K562 (cell line): ENCODE results near the gene AP1M2. TPM values are rescaled to one million over a fixed set of nuclear protein-coding genes. Genes with fewer than 3 reads are reported as not detected.

Source experiments
- ELF4 ChIP-seq: fragments of 450-650 bp; formaldehyde crosslinking; IDR thresholded peaks from 2 replicates; pipeline ENCODE4 v1.4.0; 2022; ENCODE audit warnings: missing genetic modification characterization
- MCM3 ChIP-seq: fragments of 450-650 bp; IDR thresholded peaks from 2 replicates; pipeline ENCODE4 v1.6.1; 2016
- NFIX ChIP-seq: fragments of 250-450 bp; sonication (Bioruptor Pico); IDR thresholded peaks from 2 replicates; pipeline ENCODE4 v1.4.0; 2020; ENCODE audit warnings: low read depth, mild to moderate bottlenecking, moderate library complexity
- TGIF2 ChIP-seq: sonication (generic); formaldehyde crosslinking; IDR thresholded peaks from 2 replicates; pipeline ENCODE4 v1.8.1; 2022; ENCODE audit warnings: mild to moderate bottlenecking, missing genetic modification reagents, moderate library complexity
- ZNF140 ChIP-seq: fragments of 250-450 bp; sonication (Bioruptor Pico); IDR thresholded peaks from 2 replicates; pipeline ENCODE4 v1.8.0; 2021; ENCODE audit warnings: moderate library complexity, mild to moderate bottlenecking, inconsistent platforms
- ZNF354B ChIP-seq: fragments of 250-450 bp; sonication (Bioruptor Pico); IDR thresholded peaks from 2 replicates; pipeline ENCODE4 v1.4.0; 2020
- ZNF561 ChIP-seq: fragments of 450-650 bp; formaldehyde crosslinking; conservative IDR thresholded peaks from 2 replicates; pipeline ENCODE4 v1.4.0; 2020; ENCODE audit warnings: mild to moderate bottlenecking, moderate library complexity
- ZNF655 ChIP-seq: fragments of 250-450 bp; sonication (Bioruptor Pico); IDR thresholded peaks from 2 replicates; pipeline ENCODE4 v1.5.0; 2021
- ZSCAN32 ChIP-seq: fragments of 450-650 bp; formaldehyde crosslinking; IDR thresholded peaks from 2 replicates; pipeline ENCODE4 v1.4.0; 2020; ENCODE audit warnings: mild to moderate bottlenecking, moderate library complexity
- polyA plus RNA-seq, 8 experiments: library from polyadenylated mRNA; depleted of rRNA in 4 of 8; stranded (reverse) in 5 of 8; unstranded in 3 of 8; fragments of >200 nt; fragmentation: Nextera tagmentation in 2 of 8; fragmentation: Illumina TruSeq in 1 of 8; extraction: Ambion mirVana in 2 of 8; extraction: Trizol in 1 of 8; gene quantifications; 2 replicates each; pipeline versions ENCODE4 v1.2.1 to v1.2.3, GENCODE V29; 2011 to 2014; ENCODE audit warnings: inconsistent platforms in 1 of 8, missing spikeins in 1 of 8
- total RNA-seq, 7 experiments: library from RNA; depleted of rRNA in 6 of 7; stranded (reverse); fragments of >200 nt in 6 of 7; fragmentation: Illumina TruSeq in 2 of 7; extraction: Trizol in 2 of 7; gene quantifications; 2 replicates each; pipeline versions ENCODE4 v1.2.1 to v1.2.3, GENCODE V29; 2011 to 2021; ENCODE audit warnings: low replicate concordance in 1 of 7
- TF ChIP-seq, protein P1 (sequence below), 2 experiments: fragments of 450-650 bp in 1 of 2; sonication (generic) in 1 of 2; formaldehyde crosslinking in 1 of 2; IDR thresholded peaks; 2 replicates each; pipeline versions ENCODE4 v1.7.1 to v1.9.0; 2016 to 2022; ENCODE audit warnings: inconsistent platforms in 1 of 2, mild to moderate bottlenecking in 1 of 2, missing genetic modification reagents in 1 of 2
- TF ChIP-seq, protein P2 (sequence below): fragments of 250-450 bp; sonication (Bioruptor Pico); IDR thresholded peaks from 2 replicates; pipeline ENCODE4 v1.4.0; 2020
- TF ChIP-seq, protein P3 (sequence below): IDR thresholded peaks from 3 replicates; pipeline ENCODE4 v1.6.1; 2011; ENCODE audit warnings: borderline replicate concordance, mild to moderate bottlenecking, moderate library complexity; ENCODE audit not compliant: insufficient read length; ENCODE audit errors: extremely low read depth

Gene AP1M2
- total and polyA plus RNA-seq, 9 of the 15 experiments (the other 6 are each of a cell fraction or from before 2014, with no cell fraction given), result 0.33 to 1.4 (median 0.89) TPM; not detected in 1

DNA sequence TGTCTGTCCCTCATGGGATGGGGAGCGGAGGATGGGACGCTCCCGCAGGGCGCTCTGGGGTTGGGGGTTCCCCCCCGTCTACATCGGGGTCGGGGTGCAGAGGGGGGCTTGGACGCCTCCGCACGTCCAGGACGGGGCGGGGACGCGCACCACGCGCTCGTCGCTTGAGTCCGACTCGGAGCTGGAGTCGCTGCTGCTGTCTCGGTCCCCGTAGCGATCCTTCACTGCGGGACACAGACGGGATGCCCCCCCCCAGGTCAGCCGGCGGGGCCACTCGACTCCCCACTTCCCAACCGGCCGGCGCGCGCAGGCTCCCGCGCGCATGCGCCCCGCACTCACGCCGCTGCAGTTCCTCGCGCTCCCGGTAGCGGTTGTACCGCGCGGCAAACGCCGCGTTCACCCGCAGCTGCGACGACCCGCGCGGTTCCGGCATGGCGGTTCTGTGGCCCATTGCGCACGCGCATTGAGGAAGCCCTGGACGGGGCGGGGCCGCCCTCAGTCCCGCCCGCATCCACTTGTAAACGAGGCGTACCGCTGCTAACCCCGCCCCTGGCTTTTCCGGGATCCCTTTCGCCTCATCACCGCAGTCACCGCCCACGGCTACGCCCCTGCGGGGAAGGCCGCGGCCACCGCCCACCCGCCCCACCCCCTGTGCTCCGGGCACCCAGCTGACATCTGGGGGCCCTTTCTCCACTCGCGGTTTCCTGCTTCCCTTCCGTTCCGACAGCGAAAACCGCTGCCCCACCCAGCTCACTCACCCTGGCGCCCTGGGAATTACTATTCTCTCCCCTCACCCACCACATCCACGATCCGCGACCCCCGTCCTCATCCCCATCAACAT is 21.3 kb downstream of the AP1M2 start, which contains the start of gene KRI1 (continued):
- TF ChIP-seq ZNF561 (CRISPR knock-in tag) (no peak), ELF4 (CRISPR knock-in tag) (no peak), ZSCAN32 (no peak), ZNF140 (CRISPR knock-in tag) (no peak), NFIX (CRISPR knock-in tag) (no peak), MCM3 (no peak), ZNF354B (CRISPR knock-in tag) (no peak), ZNF655 (CRISPR knock-in tag) (no peak), TGIF2 (CRISPR knock-in tag) (no peak)
- TF ChIP-seq, protein P1, sequence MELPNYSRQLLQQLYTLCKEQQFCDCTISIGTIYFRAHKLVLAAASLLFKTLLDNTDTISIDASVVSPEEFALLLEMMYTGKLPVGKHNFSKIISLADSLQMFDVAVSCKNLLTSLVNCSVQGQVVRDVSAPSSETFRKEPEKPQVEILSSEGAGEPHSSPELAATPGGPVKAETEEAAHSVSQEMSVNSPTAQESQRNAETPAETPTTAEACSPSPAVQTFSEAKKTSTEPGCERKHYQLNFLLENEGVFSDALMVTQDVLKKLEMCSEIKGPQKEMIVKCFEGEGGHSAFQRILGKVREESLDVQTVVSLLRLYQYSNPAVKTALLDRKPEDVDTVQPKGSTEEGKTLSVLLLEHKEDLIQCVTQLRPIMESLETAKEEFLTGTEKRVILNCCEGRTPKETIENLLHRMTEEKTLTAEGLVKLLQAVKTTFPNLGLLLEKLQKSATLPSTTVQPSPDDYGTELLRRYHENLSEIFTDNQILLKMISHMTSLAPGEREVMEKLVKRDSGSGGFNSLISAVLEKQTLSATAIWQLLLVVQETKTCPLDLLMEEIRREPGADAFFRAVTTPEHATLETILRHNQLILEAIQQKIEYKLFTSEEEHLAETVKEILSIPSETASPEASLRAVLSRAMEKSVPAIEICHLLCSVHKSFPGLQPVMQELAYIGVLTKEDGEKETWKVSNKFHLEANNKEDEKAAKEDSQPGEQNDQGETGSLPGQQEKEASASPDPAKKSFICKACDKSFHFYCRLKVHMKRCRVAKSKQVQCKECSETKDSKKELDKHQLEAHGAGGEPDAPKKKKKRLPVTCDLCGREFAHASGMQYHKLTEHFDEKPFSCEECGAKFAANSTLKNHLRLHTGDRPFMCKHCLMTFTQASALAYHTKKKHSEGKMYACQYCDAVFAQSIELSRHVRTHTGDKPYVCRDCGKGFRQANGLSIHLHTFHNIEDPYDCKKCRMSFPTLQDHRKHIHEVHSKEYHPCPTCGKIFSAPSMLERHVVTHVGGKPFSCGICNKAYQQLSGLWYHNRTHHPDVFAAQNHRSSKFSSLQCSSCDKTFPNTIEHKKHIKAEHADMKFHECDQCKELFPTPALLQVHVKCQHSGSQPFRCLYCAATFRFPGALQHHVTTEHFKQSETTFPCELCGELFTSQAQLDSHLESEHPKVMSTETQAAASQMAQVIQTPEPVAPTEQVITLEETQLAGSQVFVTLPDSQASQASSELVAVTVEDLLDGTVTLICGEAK (IDR thresholded peaks at IDR 0.05), result no peak
- TF ChIP-seq, protein P1 (CRISPR knock-in tag; IDR thresholded peaks at IDR 0.05), result no peak
- TF ChIP-seq, protein P2, sequence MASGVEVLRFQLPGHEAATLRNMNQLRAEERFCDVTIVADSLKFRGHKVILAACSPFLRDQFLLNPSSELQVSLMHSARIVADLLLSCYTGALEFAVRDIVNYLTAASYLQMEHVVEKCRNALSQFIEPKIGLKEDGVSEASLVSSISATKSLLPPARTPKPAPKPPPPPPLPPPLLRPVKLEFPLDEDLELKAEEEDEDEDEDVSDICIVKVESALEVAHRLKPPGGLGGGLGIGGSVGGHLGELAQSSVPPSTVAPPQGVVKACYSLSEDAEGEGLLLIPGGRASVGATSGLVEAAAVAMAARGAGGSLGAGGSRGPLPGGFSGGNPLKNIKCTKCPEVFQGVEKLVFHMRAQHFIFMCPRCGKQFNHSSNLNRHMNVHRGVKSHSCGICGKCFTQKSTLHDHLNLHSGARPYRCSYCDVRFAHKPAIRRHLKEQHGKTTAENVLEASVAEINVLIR (CRISPR knock-in tag), result no peak
- TF ChIP-seq, protein P3, sequence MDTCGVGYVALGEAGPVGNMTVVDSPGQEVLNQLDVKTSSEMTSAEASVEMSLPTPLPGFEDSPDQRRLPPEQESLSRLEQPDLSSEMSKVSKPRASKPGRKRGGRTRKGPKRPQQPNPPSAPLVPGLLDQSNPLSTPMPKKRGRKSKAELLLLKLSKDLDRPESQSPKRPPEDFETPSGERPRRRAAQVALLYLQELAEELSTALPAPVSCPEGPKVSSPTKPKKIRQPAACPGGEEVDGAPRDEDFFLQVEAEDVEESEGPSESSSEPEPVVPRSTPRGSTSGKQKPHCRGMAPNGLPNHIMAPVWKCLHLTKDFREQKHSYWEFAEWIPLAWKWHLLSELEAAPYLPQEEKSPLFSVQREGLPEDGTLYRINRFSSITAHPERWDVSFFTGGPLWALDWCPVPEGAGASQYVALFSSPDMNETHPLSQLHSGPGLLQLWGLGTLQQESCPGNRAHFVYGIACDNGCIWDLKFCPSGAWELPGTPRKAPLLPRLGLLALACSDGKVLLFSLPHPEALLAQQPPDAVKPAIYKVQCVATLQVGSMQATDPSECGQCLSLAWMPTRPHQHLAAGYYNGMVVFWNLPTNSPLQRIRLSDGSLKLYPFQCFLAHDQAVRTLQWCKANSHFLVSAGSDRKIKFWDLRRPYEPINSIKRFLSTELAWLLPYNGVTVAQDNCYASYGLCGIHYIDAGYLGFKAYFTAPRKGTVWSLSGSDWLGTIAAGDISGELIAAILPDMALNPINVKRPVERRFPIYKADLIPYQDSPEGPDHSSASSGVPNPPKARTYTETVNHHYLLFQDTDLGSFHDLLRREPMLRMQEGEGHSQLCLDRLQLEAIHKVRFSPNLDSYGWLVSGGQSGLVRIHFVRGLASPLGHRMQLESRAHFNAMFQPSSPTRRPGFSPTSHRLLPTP, result no peak
